Mucosa of stomach (tissue), 1 donor: ENCODE measurements around the gene POU2AF1.

Source experiments
- H3K27me3 ChIP-seq: one replicate; pipeline ENCODE4 v1.7.0; 2013; ENCODE audit warnings: mild to moderate bottlenecking, low read length; ENCODE audit not compliant: control insufficient read depth, insufficient read depth
- H3K36me3 ChIP-seq: one replicate; pipeline ENCODE4 v1.7.0; 2013; ENCODE audit warnings: low read length; ENCODE audit not compliant: control insufficient read depth, insufficient read depth
- H3K4me1 ChIP-seq: one replicate; pipeline ENCODE4 v1.7.0; 2013; ENCODE audit warnings: mild to moderate bottlenecking, low read length; ENCODE audit not compliant: control insufficient read depth, insufficient read depth
- H3K4me3 ChIP-seq: one replicate; pipeline ENCODE4 v1.7.0; 2013; ENCODE audit warnings: low read length
- H3K9ac ChIP-seq: one replicate; pipeline ENCODE4 v1.7.0; 2013; ENCODE audit warnings: mild to moderate bottlenecking, low read length, moderate library complexity
- H3K9me3 ChIP-seq: one replicate; pipeline ENCODE4 v1.7.0; 2013; ENCODE audit warnings: mild to moderate bottlenecking, low read length, moderate library complexity; ENCODE audit not compliant: control insufficient read depth
- donor health status: Pancreatic carcinoma.

The POU2AF1 gene, protein sequence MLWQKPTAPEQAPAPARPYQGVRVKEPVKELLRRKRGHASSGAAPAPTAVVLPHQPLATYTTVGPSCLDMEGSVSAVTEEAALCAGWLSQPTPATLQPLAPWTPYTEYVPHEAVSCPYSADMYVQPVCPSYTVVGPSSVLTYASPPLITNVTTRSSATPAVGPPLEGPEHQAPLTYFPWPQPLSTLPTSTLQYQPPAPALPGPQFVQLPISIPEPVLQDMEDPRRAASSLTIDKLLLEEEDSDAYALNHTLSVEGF

DNA sequence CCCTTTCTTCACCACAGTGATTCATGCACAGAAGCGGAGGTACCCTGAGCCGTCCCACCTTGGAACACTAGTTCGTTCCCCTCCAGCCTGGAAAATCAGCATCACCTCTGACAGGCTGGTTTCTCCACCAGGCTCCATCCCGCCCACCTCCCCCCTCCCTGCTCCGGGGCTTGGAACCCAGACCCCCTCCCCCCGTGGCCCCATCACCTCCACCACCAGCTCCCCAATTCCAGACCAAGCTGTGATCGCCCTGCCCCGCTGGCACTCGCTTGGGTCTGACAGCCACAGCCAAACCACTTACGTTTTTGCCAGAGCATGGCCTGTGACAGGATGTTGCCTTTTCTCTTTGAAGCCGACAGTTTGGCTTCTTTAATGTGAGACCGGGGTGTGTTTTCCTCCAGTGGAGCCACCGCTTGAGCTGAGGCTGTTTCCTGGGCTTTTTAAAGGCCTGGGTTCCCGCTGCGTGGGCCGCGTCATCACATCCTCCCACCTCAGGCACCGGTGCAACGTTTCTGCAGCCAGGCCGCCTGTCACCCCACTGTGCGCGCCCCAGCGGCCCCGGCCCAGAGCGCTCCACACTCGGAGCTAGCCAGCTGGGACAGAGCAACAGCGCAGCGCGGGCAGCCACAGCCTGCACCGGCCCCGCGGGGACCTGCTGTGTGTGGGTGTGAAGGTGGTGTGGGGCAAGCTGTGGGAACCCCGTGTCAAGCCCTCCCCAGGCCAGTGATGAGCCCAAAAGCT lies at the start of gene POU2AF1:
POU2AF1 (minus strand) TSS at position 415 of the 741 bp plus-strand sequence; CDS start at position 317, 98 bp downstream.
- Histone ChIP-seq H3K36me3 (no peaks in the 10 kb centered on the region), H3K9me3 (no peaks in the 10 kb centered on the region), H3K4me3 (no peak within 1 kb of the TSS), H3K4me1 (peaks cover 10% of the 10 kb centered on the region), H3K9ac (no peak within 1 kb of the TSS), H3K27me3 (no peaks in the 10 kb centered on the region)

- Histone ChIP-seq H3K9ac (no peak overlapping the region), H3K27me3 (no peaks in the 10 kb centered on the region), H3K36me3 (no peaks in the 10 kb centered on the region), H3K4me3 (no peak overlapping the region), H3K4me1 (no peaks in the 10 kb centered on the region), H3K9me3 (no peaks in the 10 kb centered on the region)
These were observed 49.2 kb upstream of the POU2AF1 start for GRCh38 chr11:111428113-111428876.

GRCh38 chr11:111427471-111427912 lies 48.4 kb upstream of the POU2AF1 start:
- Histone ChIP-seq H3K9me3 (no peaks in the 10 kb centered on the region), H3K36me3 (no peaks in the 10 kb centered on the region), H3K27me3 (no peaks in the 10 kb centered on the region), H3K9ac (no peak overlapping the region), H3K4me3 (no peak overlapping the region), H3K4me1 (peaks cover 6% of the 10 kb centered on the region)

DNA sequence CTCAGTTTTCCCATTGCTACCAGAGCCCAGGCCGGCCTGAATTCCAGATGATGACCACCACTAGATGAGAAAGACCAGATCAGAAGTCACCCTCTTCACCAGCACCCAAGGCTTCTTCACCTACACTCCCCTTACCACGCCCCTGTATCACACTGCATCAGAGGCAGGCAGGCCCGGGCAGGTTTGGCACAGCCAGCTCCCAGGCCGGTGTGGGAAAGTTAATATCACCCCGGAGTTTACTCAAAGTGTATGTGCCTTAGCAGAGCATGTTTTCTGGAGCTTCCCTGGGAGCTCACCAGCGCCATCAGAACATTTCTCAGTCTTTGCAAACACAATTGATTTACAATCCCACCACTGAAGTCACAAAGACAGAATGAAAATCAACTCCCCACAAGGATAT lies 47.5 kb upstream of the POU2AF1 start:
- no peak overlapping the region for H3K4me3 ChIP-seq

DNA sequence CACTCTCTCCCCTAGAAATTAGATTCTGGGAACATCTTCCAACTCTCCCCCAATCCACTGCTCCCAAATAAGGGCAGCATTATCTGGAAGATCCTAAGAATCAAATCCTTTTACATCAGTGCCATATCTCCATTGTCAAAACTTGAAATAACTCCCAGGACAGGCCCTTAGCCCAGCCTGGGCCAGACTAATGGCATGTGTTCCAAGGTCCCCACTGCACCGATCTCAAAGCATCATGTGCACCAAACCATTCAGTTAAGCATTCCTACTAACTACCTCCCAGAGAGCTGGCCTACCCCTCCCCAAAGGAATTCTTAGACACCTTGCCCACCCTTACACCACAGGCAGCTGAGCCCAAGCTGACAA lies 44.2 kb upstream of the POU2AF1 start:
- Histone ChIP-seq H3K9ac (no peak overlapping the region), H3K4me1 (peaks cover 22% of the 10 kb centered on the region), H3K27me3 (no peaks in the 10 kb centered on the region), H3K9me3 (no peaks in the 10 kb centered on the region), H3K4me3 (no peak overlapping the region), H3K36me3 (no peaks in the 10 kb centered on the region)

More for the DNA sequence above, 47.5 kb upstream of the POU2AF1 start:
- no peak overlapping the region for H3K9ac ChIP-seq
- no peaks in the 10 kb centered on the region for H3K36me3 ChIP-seq
- no peaks in the 10 kb centered on the region for H3K27me3 ChIP-seq
- H3K4me1 ChIP-seq: peaks cover 11% of the 10 kb centered on the region
- no peaks in the 10 kb centered on the region for H3K9me3 ChIP-seq

- H3K36me3 ChIP-seq: no peaks in the 10 kb centered on the region
- H3K9ac ChIP-seq: no peak overlapping the region
- peaks cover 28% of the 10 kb centered on the region for H3K4me1 ChIP-seq
- no peaks in the 10 kb centered on the region for H3K9me3 ChIP-seq
- H3K27me3 ChIP-seq: no peaks in the 10 kb centered on the region
- no peak overlapping the region for H3K4me3 ChIP-seq
These were observed 43.6 kb upstream of the POU2AF1 start for GRCh38 chr11:111422494-111423249.

- H3K4me1 ChIP-seq: peaks cover 40% of the 10 kb centered on the region
- no peak overlapping the region for H3K9ac ChIP-seq
- H3K4me3 ChIP-seq: no peak overlapping the region
- no peaks in the 10 kb centered on the region for H3K36me3 ChIP-seq
- no peaks in the 10 kb centered on the region for H3K9me3 ChIP-seq
- no peaks in the 10 kb centered on the region for H3K27me3 ChIP-seq
These were observed 42.2 kb upstream of the POU2AF1 start for GRCh38 chr11:111421251-111421650.

DNA sequence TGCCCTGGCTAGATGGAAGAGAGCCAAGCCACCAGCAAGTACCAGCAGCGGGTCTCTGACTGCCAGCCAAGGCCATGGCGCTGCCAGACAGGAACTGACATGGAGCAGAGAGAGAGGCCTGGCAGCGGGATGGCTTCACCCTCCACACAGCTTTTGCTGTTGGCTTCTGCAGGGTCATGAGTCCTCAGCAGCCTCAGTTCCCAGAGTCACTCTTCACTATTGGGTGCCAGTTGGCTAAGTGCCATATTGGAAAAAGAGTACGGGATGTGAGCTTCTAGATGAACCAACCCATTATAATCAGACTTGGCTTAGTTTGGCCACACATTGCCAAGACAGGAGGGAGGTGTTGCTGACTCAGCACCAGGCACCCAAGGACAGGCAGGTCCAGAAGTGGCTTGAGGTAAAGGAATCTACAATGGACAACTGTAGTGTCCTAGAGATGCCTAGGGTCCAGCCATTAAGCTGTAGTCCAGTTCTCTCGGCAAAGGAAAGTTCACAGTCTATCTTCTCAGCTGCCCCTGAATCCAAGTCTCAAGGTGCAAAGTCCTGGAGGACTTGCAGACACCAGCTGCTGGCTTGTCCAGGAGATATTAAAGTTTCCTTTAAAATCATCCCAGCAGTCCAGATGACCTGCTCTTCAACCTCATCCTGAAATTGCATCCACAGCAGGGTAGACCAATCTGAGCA lies 40.7 kb upstream of the POU2AF1 start:
- Histone ChIP-seq H3K36me3 (no peaks in the 10 kb centered on the region), H3K4me1 (peaks cover 40% of the 10 kb centered on the region)

DNA sequence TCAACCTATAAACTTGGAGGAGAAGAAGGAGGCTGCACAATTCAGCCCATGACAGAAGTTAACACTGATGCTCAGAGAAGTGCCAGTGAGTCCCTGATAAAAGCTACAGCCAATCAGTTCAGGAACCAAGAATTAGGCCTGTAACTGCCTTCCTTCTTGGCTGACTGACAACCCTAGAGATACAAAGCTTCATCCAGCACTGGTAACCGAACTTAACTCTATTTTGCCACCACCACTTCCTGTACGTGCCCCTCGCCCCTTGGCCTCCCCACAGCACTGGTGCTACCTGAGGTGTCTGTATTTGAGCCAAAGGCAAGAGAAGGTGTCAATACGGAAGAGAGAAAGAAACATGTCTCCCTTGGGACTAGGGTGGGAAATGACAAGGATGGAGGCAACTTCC lies 40.1 kb upstream of the POU2AF1 start:
- no peaks in the 10 kb centered on the region for H3K9me3 ChIP-seq
- no peak overlapping the region for H3K4me3 ChIP-seq
- peaks cover 40% of the 10 kb centered on the region for H3K4me1 ChIP-seq

More for the DNA sequence above, 40.7 kb upstream of the POU2AF1 start:
- Histone ChIP-seq H3K9ac (no peak overlapping the region), H3K4me3 (no peak overlapping the region), H3K27me3 (no peaks in the 10 kb centered on the region), H3K9me3 (no peaks in the 10 kb centered on the region)

GRCh38 chr11:111418436-111418787 lies 39.3 kb upstream of the POU2AF1 start:
- H3K4me3 ChIP-seq: no peak overlapping the region
- H3K27me3 ChIP-seq: no peaks in the 10 kb centered on the region
- peaks cover 40% of the 10 kb centered on the region for H3K4me1 ChIP-seq
- no peak overlapping the region for H3K9ac ChIP-seq
- H3K9me3 ChIP-seq: no peaks in the 10 kb centered on the region
- H3K36me3 ChIP-seq: no peaks in the 10 kb centered on the region

More for the DNA sequence above, 40.1 kb upstream of the POU2AF1 start:
- Histone ChIP-seq H3K9ac (no peak overlapping the region), H3K27me3 (no peaks in the 10 kb centered on the region), H3K36me3 (no peaks in the 10 kb centered on the region)

DNA sequence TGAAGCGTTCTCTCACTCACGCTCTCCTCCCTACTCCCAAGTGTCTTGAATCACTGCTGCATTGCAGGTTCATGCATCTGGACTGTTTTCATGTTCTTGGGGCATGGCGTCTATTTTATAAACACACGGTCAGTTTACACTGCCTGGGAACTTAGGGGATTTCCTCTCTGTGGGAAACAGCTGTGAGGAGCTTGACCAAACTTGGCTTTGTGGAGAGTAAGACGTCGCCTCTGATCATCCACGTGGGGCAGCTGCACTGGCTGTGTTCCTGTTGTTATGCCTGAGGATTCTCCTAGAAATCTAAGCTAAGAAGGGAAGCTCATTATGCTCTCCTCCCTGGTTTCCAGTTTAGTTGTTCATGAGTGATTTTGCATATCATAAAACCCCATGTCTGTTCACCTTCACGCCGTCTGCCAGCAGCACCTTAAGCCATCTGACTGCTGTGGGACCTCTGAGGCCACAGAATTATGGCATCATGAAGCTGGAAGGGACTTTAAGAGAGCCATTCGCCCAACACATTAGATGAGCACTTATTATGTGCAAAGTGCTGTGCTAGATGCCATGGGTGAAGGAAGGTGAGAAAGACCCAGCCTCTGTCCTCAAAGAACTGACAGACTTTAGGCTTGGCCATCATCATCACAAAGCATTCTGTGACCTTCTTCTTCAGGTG lies 38.8 kb upstream of the POU2AF1 start:
- Histone ChIP-seq H3K36me3 (no peaks in the 10 kb centered on the region), H3K9ac (no peak overlapping the region), H3K4me3 (no peak overlapping the region), H3K4me1 (peaks cover 38% of the 10 kb centered on the region), H3K9me3 (no peaks in the 10 kb centered on the region), H3K27me3 (no peaks in the 10 kb centered on the region)
